Uterus (tissue), 4 donors: ENCODE measurements around the gene SAMD1. TPM values are rescaled to one million over a fixed set of nuclear protein-coding genes. Genes with fewer than 3 reads are reported as not detected.
A peak's percentile ranks its signal among the peaks of the same experiment; 100 is the strongest.

Experiments
- DNase-seq, 2 donors: peaks; one replicate each; pipeline ENCODE4 v3.0.0-alpha.2; 2019 to 2020
- H3K27ac ChIP-seq, 2 donors: fragments of 200-600 bp; sonication (generic); 1 replicate in 1 of 2; 2 replicates in 1 of 2; pipeline ENCODE4 v1.5.1; 2016 to 2018
- H3K27me3 ChIP-seq, 2 donors: fragments of 200-600 bp; sonication (generic); one replicate each; pipeline ENCODE4 v1.5.1; 2018 to 2019; ENCODE audit warnings: control low read depth in 1 of 2
- H3K36me3 ChIP-seq, 2 donors: fragments of 200-600 bp; sonication (generic); one replicate each; pipeline ENCODE4 v1.5.1; 2019; ENCODE audit warnings: control low read depth in 1 of 2
- H3K4me1 ChIP-seq, 2 donors: fragments of 200-600 bp; sonication (generic); one replicate each; pipeline ENCODE4 v1.5.1; 2018 to 2019; ENCODE audit warnings: control low read depth in 1 of 2
- H3K4me3 ChIP-seq, 2 donors: fragments of 200-600 bp; sonication (generic); 1 replicate in 1 of 2; 2 replicates in 1 of 2; pipeline ENCODE4 v1.5.1; 2018 to 2019; ENCODE audit warnings: mild to moderate bottlenecking in 1 of 2
- H3K9me3 ChIP-seq, 2 donors: fragments of 200-600 bp; sonication (generic); one replicate each; pipeline ENCODE4 v1.5.1; 2019; ENCODE audit warnings: control low read depth in 1 of 2
- CTCF ChIP-seq, 4 experiments: fragments of 200-600 bp in 2 of 4; fragments of 450-650 bp in 2 of 4; sonication (generic) in 2 of 4; IDR thresholded peaks; one replicate each; pipeline ENCODE4 v1.5.1; 2016 to 2019; ENCODE audit warnings: antibody characterized with exemption in 4 of 4, mild to moderate bottlenecking in 2 of 4, moderate library complexity in 1 of 4
- POLR2A ChIP-seq, 2 donors: fragments of 450-650 bp; IDR thresholded peaks; one replicate each; pipeline ENCODE4 v1.6.1; 2016; ENCODE audit warnings: antibody characterized with exemption in 2 of 2, mild to moderate bottlenecking in 1 of 2, moderate library complexity in 1 of 2
- intact Hi-C: fragments of 100-400 bp; cut with DNase I; formaldehyde crosslinking; loops from one replicate; pipeline ENCODE4 v1.15.1; 2023; ENCODE audit warnings: low total_unique reads
- total RNA-seq, 4 donors: library from RNA; depleted of rRNA in 3 of 4; stranded (reverse); fragments of >200 nt in 3 of 4; gene quantifications; one replicate each; pipeline versions ENCODE4 v1.1.0 to v1.2.4, GENCODE V29; 2014 to 2023
- donor health status: DM: yes; HTN: yes; CAD: no.

SAMD1 gene
- total RNA-seq, 4 donors from 2014 or later, result 6.9 to 57.8 (median 24.1) TPM

GRCh38 chr19:14117668-14118164 lies 27.2 kb upstream of the SAMD1 start, which contains the start of gene PRKACA:
TSS of gene PRKACA (minus strand) at chr19:14117762. CDS start at chr19:14117547, 215 bp downstream.
- Histone ChIP-seq H3K27me3 (no peaks in the 10 kb centered on the region), H3K4me3 (peak within 1 kb of the TSS; percentile 98), H3K36me3 (no peaks in the 10 kb centered on the region), H3K27ac (peak within 1 kb of the TSS; percentile 93 to 100), H3K4me1 (peaks cover 11 to 27% of the 10 kb centered on the region in 2 donors), H3K9me3 (no peaks in the 10 kb centered on the region)
- intact Hi-C loops, result no loop called here
- peak in 1 of 4 experiments; percentile 17 for TF ChIP-seq CTCF (IDR thresholded peaks at IDR 0.05)
- TF ChIP-seq POLR2A (IDR thresholded peaks at IDR 0.05), result peak in 1 of 2 donors; percentile 54
- peak; percentile 97 to 99 for DNase-seq

GRCh38 chr19:14116918-14117578 lies 26.5 kb upstream of the SAMD1 start:
- H3K4me1 ChIP-seq, result peaks cover 11 to 34% of the 10 kb centered on the region in 2 donors
- H3K27me3 ChIP-seq, result no peaks in the 10 kb centered on the region
- H3K9me3 ChIP-seq, result no peaks in the 10 kb centered on the region
- no peak for TF ChIP-seq CTCF (IDR thresholded peaks at IDR 0.05)
- H3K4me3 ChIP-seq, result peak overlapping the region; percentile 98
- DNase-seq, result peak; percentile 50 to 61
- H3K27ac ChIP-seq, result peak overlapping the region; percentile 83 to 90
- H3K36me3 ChIP-seq, result no peaks in the 10 kb centered on the region
- intact Hi-C loops, result no loop called here

GRCh38 chr19:14116525-14116917 lies 26.0 kb upstream of the SAMD1 start:
- no peak for DNase-seq
- H3K36me3 ChIP-seq, result no peaks in the 10 kb centered on the region
- H3K4me3 ChIP-seq, result peak overlapping the region; percentile 98
- TF ChIP-seq CTCF (IDR thresholded peaks at IDR 0.05) (no peak), POLR2A (IDR thresholded peaks at IDR 0.05) (no peak)
- no peaks in the 10 kb centered on the region for H3K9me3 ChIP-seq
- peak overlapping the region; percentile 83 to 90 for H3K27ac ChIP-seq
- peaks cover 11 to 39% of the 10 kb centered on the region in 2 donors for H3K4me1 ChIP-seq
- intact Hi-C loops, result no loop called here
- H3K27me3 ChIP-seq, result no peaks in the 10 kb centered on the region

- Histone ChIP-seq H3K4me3 (peak overlapping the region in 1 of 2 donors; percentile 98), H3K9me3 (no peaks in the 10 kb centered on the region), H3K4me1 (peaks cover 11 to 39% of the 10 kb centered on the region in 2 donors), H3K36me3 (no peaks in the 10 kb centered on the region), H3K27me3 (no peaks in the 10 kb centered on the region), H3K27ac (peak overlapping the region; percentile 83 to 90)
- TF ChIP-seq POLR2A (IDR thresholded peaks at IDR 0.05) (no peak), CTCF (IDR thresholded peaks at IDR 0.05) (no peak)
- intact Hi-C loops, result no loop called here
- DNase-seq, result no peak
Measured at GRCh38 chr19:14115756-14116155, 25.2 kb upstream of the SAMD1 start.

- Histone ChIP-seq H3K4me1 (peaks cover 11 to 39% of the 10 kb centered on the region in 2 donors), H3K4me3 (no peak overlapping the region), H3K27ac (peak overlapping the region; percentile 81 to 90), H3K36me3 (no peaks in the 10 kb centered on the region), H3K9me3 (no peaks in the 10 kb centered on the region), H3K27me3 (no peaks in the 10 kb centered on the region)
- intact Hi-C loops, result no loop called here
- no peak for DNase-seq
- TF ChIP-seq POLR2A (IDR thresholded peaks at IDR 0.05), result no peak
- peak in 3 of 4 experiments; percentile 16 to 30 (median 26) for TF ChIP-seq CTCF (IDR thresholded peaks at IDR 0.05)
Measured at GRCh38 chr19:14114854-14115253, 24.3 kb upstream of the SAMD1 start.
